ENCODE data around the gene RDX. TPM values are rescaled to one million over a fixed set of nuclear protein-coding genes. Genes with fewer than 3 reads are reported as not detected.

RDX gene
- total and polyA plus RNA-seq, 8 donors: 109 to 152 (median 133) TPM

GRCh38 chr11:110331626-110332025 is 35.2 kb upstream of the RDX start:
- no peak for ATAC-seq

GRCh38 chr11:110329445-110329844 is 33.0 kb upstream of the RDX start:
- DNase-seq: no peak
- Histone ChIP-seq H3K9me3 (peaks cover 0 to 2% of the 10 kb centered on the region in 2 donors), H3K36me3 (no peaks in the 10 kb centered on the region), H3K4me3 (no peak overlapping the region), H3K27ac (no peak overlapping the region), H3K4me1 (no peaks in the 10 kb centered on the region), H3K27me3 (no peaks in the 10 kb centered on the region)
- ATAC-seq: no peak
- TF ChIP-seq CTCF (IDR thresholded peaks at IDR 0.05): no peak
- intact Hi-C loops (cut with DNase I): no loop called here

More at GRCh38 chr11:110331626-110332025, 35.2 kb upstream of the RDX start:
- intact Hi-C loops (cut with DNase I): no loop called here
- Histone ChIP-seq H3K36me3 (no peaks in the 10 kb centered on the region), H3K4me3 (no peak overlapping the region), H3K4me1 (no peaks in the 10 kb centered on the region), H3K27ac (no peak overlapping the region), H3K9me3 (peaks cover 0 to 2% of the 10 kb centered on the region in 2 donors), H3K27me3 (no peaks in the 10 kb centered on the region)
- no peak for TF ChIP-seq CTCF (IDR thresholded peaks at IDR 0.05)
- no peak for DNase-seq

- no peak for ATAC-seq
- Histone ChIP-seq H3K36me3 (no peaks in the 10 kb centered on the region), H3K27ac (no peak overlapping the region), H3K4me1 (no peaks in the 10 kb centered on the region), H3K9me3 (peaks cover 0 to 2% of the 10 kb centered on the region in 2 donors), H3K27me3 (no peaks in the 10 kb centered on the region), H3K4me3 (no peak overlapping the region)
- no peak for DNase-seq
- TF ChIP-seq CTCF (IDR thresholded peaks at IDR 0.05): no peak
- intact Hi-C loops (cut with DNase I): no loop called here
Measured at GRCh38 chr11:110327508-110327907, 31.1 kb upstream of the RDX start.

- intact Hi-C loops (cut with DNase I): no loop called here
- TF ChIP-seq CTCF (IDR thresholded peaks at IDR 0.05): no peak
- Histone ChIP-seq H3K4me3 (no peak overlapping the region), H3K9me3 (no peaks in the 10 kb centered on the region), H3K4me1 (no peaks in the 10 kb centered on the region), H3K27me3 (no peaks in the 10 kb centered on the region), H3K27ac (no peak overlapping the region), H3K36me3 (no peaks in the 10 kb centered on the region)
- ATAC-seq (no peak), DNase-seq (no peak)
Measured at GRCh38 chr11:110323786-110324185, 27.4 kb upstream of the RDX start.

- no peaks in the 10 kb centered on the region for H3K27me3 ChIP-seq
- no peak overlapping the region for H3K27ac ChIP-seq
- H3K36me3 ChIP-seq: no peaks in the 10 kb centered on the region
- ATAC-seq (no peak), DNase-seq (no peak)
- H3K4me3 ChIP-seq: no peak overlapping the region
- H3K9me3 ChIP-seq: no peaks in the 10 kb centered on the region
- peaks cover 0 to 4% of the 10 kb centered on the region in 2 donors for H3K4me1 ChIP-seq
- TF ChIP-seq CTCF (IDR thresholded peaks at IDR 0.05): no peak
- intact Hi-C loops (cut with DNase I): no loop called here
Measured at GRCh38 chr11:110319501-110319900, 23.1 kb upstream of the RDX start.

Measured in left lung (tissue), 10 donors.